ENCODE measurements around the gene YY1AP1.
A peak's percentile ranks its signal among the peaks of the same experiment; 100 is the strongest.

Gene YY1AP1

DNA sequence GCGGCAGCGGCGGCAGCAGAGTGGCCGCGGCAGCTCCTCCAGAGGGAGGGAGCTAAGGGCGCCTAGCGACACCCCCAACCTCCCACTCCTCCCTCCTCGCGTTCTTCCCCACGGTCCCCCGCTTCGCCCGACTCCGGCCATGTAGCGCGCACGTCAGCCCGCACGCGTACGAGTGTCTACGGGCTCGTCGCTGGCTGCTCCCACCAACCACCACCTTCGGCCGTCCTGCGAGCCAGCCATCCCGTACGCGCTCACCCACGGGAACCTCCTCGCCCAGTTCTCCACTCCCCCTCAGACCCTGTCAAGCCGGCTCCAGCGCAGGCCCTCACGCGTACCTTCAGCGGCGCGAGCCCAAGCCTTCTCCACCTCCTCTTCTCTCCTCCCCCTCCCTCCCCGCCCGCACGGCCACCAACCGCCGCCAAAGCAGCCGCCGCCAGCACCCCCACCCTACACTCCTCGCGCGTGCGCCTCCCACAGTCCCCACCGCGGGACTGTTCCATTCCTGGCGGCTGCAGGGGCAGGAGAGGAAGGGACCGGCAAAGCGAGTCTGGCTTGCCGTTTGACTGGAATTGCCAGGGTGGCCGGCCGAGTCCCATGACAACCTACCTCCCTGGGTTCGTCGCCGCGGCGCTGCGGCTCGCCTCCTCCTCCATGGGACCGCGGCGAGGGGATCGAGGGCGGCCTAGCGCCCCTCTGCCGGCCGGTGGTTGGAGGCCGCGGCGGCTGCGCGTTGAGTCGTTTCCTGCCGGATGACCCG is at the start of gene YY1AP1:
Gene YY1AP1 (minus strand): TSS at position 451 of the 757 bp plus-strand sequence. CDS start 8,338 bp downstream, outside the sequence.
- ATAC-seq, result peak; percentile 90
- no peak for TF ChIP-seq ARNTL (CRISPR knock-in tag; IDR thresholded peaks at IDR 0.05; ENCODE audit: borderline replicate concordance, low read depth)
- TF ChIP-seq ZNF8 (CRISPR knock-in tag; IDR thresholded peaks at IDR 0.05), result no peak
- TF ChIP-seq PPARA (CRISPR knock-in tag; IDR thresholded peaks at IDR 0.05; ENCODE audit: borderline replicate concordance), result no peak
- no peak for TF ChIP-seq ESRRG (CRISPR knock-in tag; IDR thresholded peaks at IDR 0.05)
- no peak for TF ChIP-seq SNAI2 (CRISPR knock-in tag; IDR thresholded peaks at IDR 0.05)
- TF ChIP-seq TCF4 (CRISPR knock-in tag; IDR thresholded peaks at IDR 0.05; ENCODE audit: borderline replicate concordance), result no peak
- TF ChIP-seq, protein P1, sequence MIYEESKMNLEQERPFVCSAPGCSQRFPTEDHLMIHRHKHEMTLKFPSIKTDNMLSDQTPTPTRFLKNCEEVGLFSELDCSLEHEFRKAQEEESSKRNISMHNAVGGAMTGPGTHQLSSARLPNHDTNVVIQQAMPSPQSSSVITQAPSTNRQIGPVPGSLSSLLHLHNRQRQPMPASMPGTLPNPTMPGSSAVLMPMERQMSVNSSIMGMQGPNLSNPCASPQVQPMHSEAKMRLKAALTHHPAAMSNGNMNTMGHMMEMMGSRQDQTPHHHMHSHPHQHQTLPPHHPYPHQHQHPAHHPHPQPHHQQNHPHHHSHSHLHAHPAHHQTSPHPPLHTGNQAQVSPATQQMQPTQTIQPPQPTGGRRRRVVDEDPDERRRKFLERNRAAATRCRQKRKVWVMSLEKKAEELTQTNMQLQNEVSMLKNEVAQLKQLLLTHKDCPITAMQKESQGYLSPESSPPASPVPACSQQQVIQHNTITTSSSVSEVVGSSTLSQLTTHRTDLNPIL (CRISPR knock-in tag; IDR thresholded peaks at IDR 0.05; ENCODE audit: low read depth), result no peak
- TF ChIP-seq TSHZ2 (CRISPR knock-in tag; IDR thresholded peaks at IDR 0.05), result no peak
- TF ChIP-seq, protein P2, sequence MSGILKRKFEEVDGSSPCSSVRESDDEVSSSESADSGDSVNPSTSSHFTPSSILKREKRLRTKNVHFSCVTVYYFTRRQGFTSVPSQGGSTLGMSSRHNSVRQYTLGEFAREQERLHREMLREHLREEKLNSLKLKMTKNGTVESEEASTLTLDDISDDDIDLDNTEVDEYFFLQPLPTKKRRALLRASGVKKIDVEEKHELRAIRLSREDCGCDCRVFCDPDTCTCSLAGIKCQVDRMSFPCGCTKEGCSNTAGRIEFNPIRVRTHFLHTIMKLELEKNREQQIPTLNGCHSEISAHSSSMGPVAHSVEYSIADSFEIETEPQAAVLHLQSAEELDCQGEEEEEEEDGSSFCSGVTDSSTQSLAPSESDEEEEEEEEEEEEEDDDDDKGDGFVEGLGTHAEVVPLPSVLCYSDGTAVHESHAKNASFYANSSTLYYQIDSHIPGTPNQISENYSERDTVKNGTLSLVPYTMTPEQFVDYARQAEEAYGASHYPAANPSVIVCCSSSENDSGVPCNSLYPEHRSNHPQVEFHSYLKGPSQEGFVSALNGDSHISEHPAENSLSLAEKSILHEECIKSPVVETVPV (CRISPR knock-in tag; IDR thresholded peaks at IDR 0.05), result no peak
- TF ChIP-seq ZFP3 (CRISPR knock-in tag; IDR thresholded peaks at IDR 0.05), result peak; percentile 79; the same call in 1 of the 2 replicates
- TF ChIP-seq PATZ1 (CRISPR knock-in tag; IDR thresholded peaks at IDR 0.05; ENCODE audit: borderline replicate concordance), result no peak
- TF ChIP-seq, protein P3, sequence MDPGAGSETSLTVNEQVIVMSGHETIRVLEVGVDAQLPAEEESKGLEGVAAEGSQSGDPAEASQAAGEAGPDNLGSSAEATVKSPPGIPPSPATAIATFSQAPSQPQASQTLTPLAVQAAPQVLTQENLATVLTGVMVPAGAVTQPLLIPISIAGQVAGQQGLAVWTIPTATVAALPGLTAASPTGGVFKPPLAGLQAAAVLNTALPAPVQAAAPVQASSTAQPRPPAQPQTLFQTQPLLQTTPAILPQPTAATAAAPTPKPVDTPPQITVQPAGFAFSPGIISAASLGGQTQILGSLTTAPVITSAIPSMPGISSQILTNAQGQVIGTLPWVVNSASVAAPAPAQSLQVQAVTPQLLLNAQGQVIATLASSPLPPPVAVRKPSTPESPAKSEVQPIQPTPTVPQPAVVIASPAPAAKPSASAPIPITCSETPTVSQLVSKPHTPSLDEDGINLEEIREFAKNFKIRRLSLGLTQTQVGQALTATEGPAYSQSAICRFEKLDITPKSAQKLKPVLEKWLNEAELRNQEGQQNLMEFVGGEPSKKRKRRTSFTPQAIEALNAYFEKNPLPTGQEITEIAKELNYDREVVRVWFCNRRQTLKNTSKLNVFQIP (CRISPR knock-in tag; IDR thresholded peaks at IDR 0.05; ENCODE audit: borderline replicate concordance, low read depth), result peak; percentile 81; the same call in 1 of the 2 replicates
- TF ChIP-seq ZNF565 (CRISPR knock-in tag; conservative IDR thresholded peaks at IDR 0.05; ENCODE audit: low read depth), result no peak
- TF ChIP-seq OSR1 (CRISPR knock-in tag; IDR thresholded peaks at IDR 0.05), result no peak

DNA sequence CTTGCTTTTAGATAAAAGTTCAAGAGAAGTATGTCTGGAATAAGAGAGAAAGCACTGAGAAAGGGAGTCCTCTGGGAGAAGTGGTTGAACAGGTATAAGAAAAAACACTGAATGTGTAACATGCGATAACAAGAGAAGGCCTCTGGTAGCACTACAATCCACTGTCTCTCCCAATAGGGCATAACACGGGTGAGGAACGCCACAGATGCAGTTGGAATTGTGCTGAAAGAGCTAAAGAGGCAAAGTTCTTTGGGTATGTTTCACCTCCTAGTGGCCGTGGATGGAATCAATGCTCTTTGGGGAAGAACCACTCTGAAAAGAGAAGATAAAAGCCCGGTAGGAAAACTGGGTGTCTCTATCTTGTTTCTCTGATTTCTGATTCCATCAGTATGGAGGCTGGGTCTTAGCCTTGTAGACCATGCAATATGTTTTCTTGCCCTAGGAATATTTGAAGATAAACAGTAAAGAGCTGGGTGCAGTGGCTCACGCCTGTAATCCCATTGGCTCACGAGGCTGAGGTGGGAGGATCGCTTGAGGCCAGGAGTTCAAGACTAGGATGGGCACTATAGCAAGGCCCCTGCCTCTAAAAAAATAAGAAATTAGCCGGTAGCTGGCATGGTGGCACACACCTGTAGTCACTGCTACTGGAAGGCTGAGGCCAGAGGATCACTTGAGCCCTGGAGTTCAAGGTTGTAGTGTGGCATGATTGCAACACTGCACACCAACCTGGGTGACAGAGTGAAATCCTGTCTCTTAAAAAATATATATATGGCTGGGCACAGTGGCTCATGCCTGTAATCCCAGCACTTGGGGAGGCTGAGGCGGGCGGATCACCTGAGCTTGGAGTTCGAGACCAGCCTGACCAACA is 40.7 kb upstream of the YY1AP1 start:
- ATAC-seq, result peak; percentile 97
- TF ChIP-seq ZFP3 (CRISPR knock-in tag; IDR thresholded peaks at IDR 0.05) (no peak), PPARA (CRISPR knock-in tag; IDR thresholded peaks at IDR 0.05; ENCODE audit: borderline replicate concordance) (no peak), PATZ1 (CRISPR knock-in tag; IDR thresholded peaks at IDR 0.05; ENCODE audit: borderline replicate concordance) (no peak), ZNF565 (CRISPR knock-in tag; conservative IDR thresholded peaks at IDR 0.05; ENCODE audit: low read depth) (no peak), SNAI2 (CRISPR knock-in tag; IDR thresholded peaks at IDR 0.05) (no peak), ZFP30 (CRISPR knock-in tag; IDR thresholded peaks at IDR 0.05) (no peak), ESRRG (CRISPR knock-in tag; IDR thresholded peaks at IDR 0.05) (no peak), TCF4 (CRISPR knock-in tag; IDR thresholded peaks at IDR 0.05; ENCODE audit: borderline replicate concordance) (no peak), OSR1 (CRISPR knock-in tag; IDR thresholded peaks at IDR 0.05) (no peak), GLIS3 (CRISPR knock-in tag; IDR thresholded peaks at IDR 0.05) (no peak), RARB (CRISPR knock-in tag; IDR thresholded peaks at IDR 0.05) (no peak)
- TF ChIP-seq, protein P3 (CRISPR knock-in tag; IDR thresholded peaks at IDR 0.05; ENCODE audit: borderline replicate concordance, low read depth), result no peak

All from SK-N-SH treated with all-trans-retinoic acid at 6 μM for 48 hours (cell line).